HL-60 (cell line): ENCODE data around the gene ZNF600.
"Not testable (repeated sequence)": the region's sequence is repeated elsewhere in the genome, so short reads cannot be mapped to it uniquely, and the experiment has no call there.

Experiments used
- CTCF ChIP-seq: IDR thresholded peaks from one replicate; pipeline ENCODE4 v1.5.1; 2011; ENCODE audit warnings: low read length, control low read depth, inconsistent platforms; ENCODE audit not compliant: insufficient read depth
- POLR2AphosphoS5 ChIP-seq: IDR thresholded peaks from 2 replicates; pipeline ENCODE4 v1.6.1; 2012; ENCODE audit warnings: low read depth

DNA sequence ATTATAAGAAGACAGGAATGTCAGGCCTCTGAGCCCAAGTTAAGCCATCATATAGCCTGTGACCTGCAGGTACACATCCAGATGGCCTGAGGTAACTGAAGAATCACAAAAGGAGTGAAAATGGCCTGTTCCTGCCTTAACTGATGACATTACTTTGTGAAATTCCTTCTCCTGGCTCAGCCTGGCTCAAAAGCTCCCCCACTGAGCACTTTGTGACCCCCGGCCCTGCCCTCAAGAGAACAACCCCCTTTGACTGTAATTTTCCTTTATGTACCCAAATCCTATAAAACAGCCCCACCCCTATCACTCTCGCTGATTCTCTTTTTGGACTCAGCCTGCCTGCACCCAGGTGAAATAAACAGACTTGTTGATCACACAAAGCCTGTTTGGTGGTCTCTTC is 30.1 kb downstream of the ZNF600 start:
- TF ChIP-seq CTCF, POLR2AphosphoS5: not testable (repeated sequence)
